ENCODE results near the gene KRTAP10-2. TPM values are rescaled to one million over a fixed set of nuclear protein-coding genes. Genes with fewer than 3 reads are reported as not detected.

KRTAP10-2 gene
- total and polyA plus RNA-seq, 2 experiments from 2014 or later: not detected

GRCh38 chr21:44502171-44502958, 48.9 kb downstream of the KRTAP10-2 start:
- in situ Hi-C loops (cut with MboI): loop anchor here (25.0 kb wide), 1 partner anchor 435 kb away; the partner anchor contains the start of gene SLX9
- Histone ChIP-seq H2AFZ (no peak overlapping the region), H3K79me2 (ENCODE audit: insufficient read depth) (no peaks in the 10 kb centered on the region), H3K9me2 (ENCODE audit: insufficient read depth) (no peaks in the 10 kb centered on the region), H3K9me3 (ENCODE audit: low read depth) (no peaks in the 10 kb centered on the region), H4K20me1 (ENCODE audit: insufficient read depth) (no peaks in the 10 kb centered on the region), H3K27ac (no peak overlapping the region), H3F3A (ENCODE audit: insufficient read depth) (no peaks in the 10 kb centered on the region), H3K4me3 (no peak overlapping the region), H3K4me1 (ENCODE audit: insufficient read depth) (no peaks in the 10 kb centered on the region), H3K36me3 (ENCODE audit: low read depth) (no peaks in the 10 kb centered on the region), H3K4me2 (ENCODE audit: unreplicated experiment) (no peak overlapping the region), H3K9ac (no peak overlapping the region), H3K27me3 (replicated peaks; ENCODE audit: insufficient read depth) (peaks cover 20% of the 10 kb centered on the region)
- WGBS, 2 experiments (ENCODE audit: low coverage in 1 of 2, low lambda C conversion rate in 2 of 2, missing lambda C conversion rate in 2 of 2): 63 to 71% methylated on average over 22 to 27 of the region's 27 CpGs
- no peak for DNase-seq
- TF ChIP-seq EZH2 (IDR thresholded peaks at IDR 0.05; ENCODE audit: insufficient read depth, poor library complexity, severe bottlenecking): no peak
- TF ChIP-seq EZH2phosphoT487 (IDR thresholded peaks at IDR 0.05; ENCODE audit: insufficient read depth, low read depth): no peak

Other genes with a start within 250 kb of the KRTAP10-2 start
- gene CFAP410, start 212.1 kb downstream of the KRTAP10-2 start, total RNA-seq (2014; rRNA removed; shearing (Covaris generic)): 17.0 and 20.5 TPM in 2 replicates
- gene CFAP410, start 212.1 kb downstream of the KRTAP10-2 start, polyA plus RNA-seq (2016; fragmentation: Nextera tagmentation; extraction: Ambion mirVana): 19.8 and 20.8 TPM in 2 replicates
- gene TRPM2, start 197.9 kb downstream of the KRTAP10-2 start, total RNA-seq (2014; rRNA removed; shearing (Covaris generic)): 0.13 and 0.22 TPM in 2 replicates
- gene TRPM2, start 197.9 kb downstream of the KRTAP10-2 start, polyA plus RNA-seq (2016; fragmentation: Nextera tagmentation; extraction: Ambion mirVana): not detected in 2 replicates
- gene LRRC3, start 96.0 kb downstream of the KRTAP10-2 start, total RNA-seq (2014; rRNA removed; shearing (Covaris generic)): 0.32 and 0.38 TPM in 2 replicates
- gene LRRC3, start 96.0 kb downstream of the KRTAP10-2 start, polyA plus RNA-seq (2016; fragmentation: Nextera tagmentation; extraction: Ambion mirVana): 0.28 and 0.29 TPM in 2 replicates
- gene KRTAP10-1, start 11.3 kb downstream of the KRTAP10-2 start, total RNA-seq (2014; rRNA removed; shearing (Covaris generic)): not detected in 2 replicates
- not detected in 2 replicates for gene KRTAP10-1, start 11.3 kb downstream of the KRTAP10-2 start, polyA plus RNA-seq (2016; fragmentation: Nextera tagmentation; extraction: Ambion mirVana)
- gene KRTAP10-3, start 7.3 kb upstream of the KRTAP10-2 start, total RNA-seq (2014; rRNA removed; shearing (Covaris generic)): not detected in 2 replicates
- not detected in 2 replicates for gene KRTAP10-3, start 7.3 kb upstream of the KRTAP10-2 start, polyA plus RNA-seq (2016; fragmentation: Nextera tagmentation; extraction: Ambion mirVana)
- gene KRTAP10-4, start 22.2 kb upstream of the KRTAP10-2 start, total RNA-seq (2014; rRNA removed; shearing (Covaris generic)): not detected in 2 replicates
- gene KRTAP10-4, start 22.2 kb upstream of the KRTAP10-2 start, polyA plus RNA-seq (2016; fragmentation: Nextera tagmentation; extraction: Ambion mirVana): not detected in 2 replicates
- not detected in 2 replicates for gene KRTAP10-5, start 29.1 kb upstream of the KRTAP10-2 start, total RNA-seq (2014; rRNA removed; shearing (Covaris generic))
- not detected in 2 replicates for gene KRTAP10-5, start 29.1 kb upstream of the KRTAP10-2 start, polyA plus RNA-seq (2016; fragmentation: Nextera tagmentation; extraction: Ambion mirVana)
- not detected in 2 replicates for gene KRTAP10-6, start 41.0 kb upstream of the KRTAP10-2 start, total RNA-seq (2014; rRNA removed; shearing (Covaris generic))
- gene KRTAP10-6, start 41.0 kb upstream of the KRTAP10-2 start, polyA plus RNA-seq (2016; fragmentation: Nextera tagmentation; extraction: Ambion mirVana): not detected in 2 replicates
- gene KRTAP10-7, start 49.1 kb upstream of the KRTAP10-2 start, total RNA-seq (2014; rRNA removed; shearing (Covaris generic)): not detected in 2 replicates
- gene KRTAP10-7, start 49.1 kb upstream of the KRTAP10-2 start, polyA plus RNA-seq (2016; fragmentation: Nextera tagmentation; extraction: Ambion mirVana): not detected in 2 replicates
- not detected in 2 replicates for gene KRTAP10-8, start 60.6 kb upstream of the KRTAP10-2 start, total RNA-seq (2014; rRNA removed; shearing (Covaris generic))
- not detected in 2 replicates for gene KRTAP10-8, start 60.6 kb upstream of the KRTAP10-2 start, polyA plus RNA-seq (2016; fragmentation: Nextera tagmentation; extraction: Ambion mirVana)
- not detected in 2 replicates for gene KRTAP10-9, start 75.6 kb upstream of the KRTAP10-2 start, total RNA-seq (2014; rRNA removed; shearing (Covaris generic))
- gene KRTAP10-9, start 75.6 kb upstream of the KRTAP10-2 start, polyA plus RNA-seq (2016; fragmentation: Nextera tagmentation; extraction: Ambion mirVana): not detected in 2 replicates
- gene KRTAP10-10, start 85.9 kb upstream of the KRTAP10-2 start, total RNA-seq (2014; rRNA removed; shearing (Covaris generic)): not detected in 2 replicates
- not detected in 2 replicates for gene KRTAP10-10, start 85.9 kb upstream of the KRTAP10-2 start, polyA plus RNA-seq (2016; fragmentation: Nextera tagmentation; extraction: Ambion mirVana)
- not detected in 2 replicates for gene KRTAP10-11, start 94.9 kb upstream of the KRTAP10-2 start, total RNA-seq (2014; rRNA removed; shearing (Covaris generic))
- gene KRTAP10-11, start 94.9 kb upstream of the KRTAP10-2 start, polyA plus RNA-seq (2016; fragmentation: Nextera tagmentation; extraction: Ambion mirVana): not detected in 2 replicates
- not detected in 2 replicates for gene KRTAP12-4, start 103.2 kb upstream of the KRTAP10-2 start, total RNA-seq (2014; rRNA removed; shearing (Covaris generic))
- not detected in 2 replicates for gene KRTAP12-4, start 103.2 kb upstream of the KRTAP10-2 start, polyA plus RNA-seq (2016; fragmentation: Nextera tagmentation; extraction: Ambion mirVana)
- gene KRTAP12-3, start 106.4 kb upstream of the KRTAP10-2 start, total RNA-seq (2014; rRNA removed; shearing (Covaris generic)): not detected in 2 replicates
- gene KRTAP12-3, start 106.4 kb upstream of the KRTAP10-2 start, polyA plus RNA-seq (2016; fragmentation: Nextera tagmentation; extraction: Ambion mirVana): not detected in 2 replicates
- not detected in 2 replicates for gene KRTAP12-2, start 115.4 kb upstream of the KRTAP10-2 start, total RNA-seq (2014; rRNA removed; shearing (Covaris generic))
- gene KRTAP12-2, start 115.4 kb upstream of the KRTAP10-2 start, polyA plus RNA-seq (2016; fragmentation: Nextera tagmentation; extraction: Ambion mirVana): not detected in 2 replicates
- gene KRTAP12-1, start 130.7 kb upstream of the KRTAP10-2 start, total RNA-seq (2014; rRNA removed; shearing (Covaris generic)): not detected in 2 replicates
- gene KRTAP12-1, start 130.7 kb upstream of the KRTAP10-2 start, polyA plus RNA-seq (2016; fragmentation: Nextera tagmentation; extraction: Ambion mirVana): not detected in 2 replicates
- not detected in 2 replicates for gene KRTAP10-12, start 145.7 kb upstream of the KRTAP10-2 start, total RNA-seq (2014; rRNA removed; shearing (Covaris generic))
- gene KRTAP10-12, start 145.7 kb upstream of the KRTAP10-2 start, polyA plus RNA-seq (2016; fragmentation: Nextera tagmentation; extraction: Ambion mirVana): not detected in 2 replicates
- gene TSPEAR, start 160.1 kb upstream of the KRTAP10-2 start, total RNA-seq (2014; rRNA removed; shearing (Covaris generic)): not detected in 2 replicates
- not detected in 2 replicates for gene TSPEAR, start 160.1 kb upstream of the KRTAP10-2 start, polyA plus RNA-seq (2016; fragmentation: Nextera tagmentation; extraction: Ambion mirVana)

Data from GM23248 (cell line).